Psoas muscle (tissue), 8 donors: ENCODE results near the gene KRTAP12-3. TPM values are rescaled to one million over a fixed set of nuclear protein-coding genes. Genes with fewer than 3 reads are reported as not detected.

Experiments
- ATAC-seq, 4 donors: fragments of 200-7000 bp; cut with Tn5 transposase; one replicate each; pipeline ENCODE4 v1.9.1; 2020; ENCODE audit warnings: moderate library complexity in 3 of 4, mild to moderate bottlenecking in 2 of 4
- DNase-seq, 2 donors: peaks; one replicate each; pipeline ENCODE4 v3.0.0-alpha.2; 2020
- H3K27ac ChIP-seq: fragments of 200-600 bp; one replicate; pipeline ENCODE4 v1.8.0; 2022
- H3K27me3 ChIP-seq, 3 donors: fragments of 200-600 bp in 1 of 3; one replicate each; pipeline versions ENCODE4 v1.6.1 to v1.8.0; 2013 to 2022; ENCODE audit warnings: low read length in 2 of 3, mild to moderate bottlenecking in 2 of 3, moderate library complexity in 1 of 3; ENCODE audit not compliant: insufficient read depth in 3 of 3
- H3K36me3 ChIP-seq, 2 donors: fragments of 200-600 bp in 1 of 2; one replicate each; pipeline versions ENCODE4 v1.6.1 to v1.8.0; 2013 to 2022; ENCODE audit warnings: low read depth in 1 of 2, mild to moderate bottlenecking in 1 of 2, moderate library complexity in 1 of 2; ENCODE audit not compliant: insufficient read depth in 1 of 2
- H3K4me1 ChIP-seq: fragments of 200-600 bp; one replicate; pipeline ENCODE4 v1.8.0; 2022
- H3K4me3 ChIP-seq: fragments of 200-600 bp; one replicate; pipeline ENCODE4 v1.8.0; 2022; ENCODE audit warnings: mild to moderate bottlenecking
- H3K9me3 ChIP-seq: fragments of 200-600 bp; one replicate; pipeline ENCODE4 v1.8.0; 2022
- CTCF ChIP-seq: fragments of 200-600 bp; IDR thresholded peaks from one replicate; pipeline ENCODE4 v1.8.0; 2022; ENCODE audit warnings: antibody characterized with exemption
- WGBS, 3 donors: extraction: QIAGEN DNeasy Blood & Tissue Kit; methylation state at CpG; one replicate each; pipeline versions ENCODE4 v1.1.6 to v1.1.7; 2013; 5-methylcytosine and 5-hydroxymethylcytosine counted together
- intact Hi-C, 2 donors: fragments of 100-400 bp; cut with DNase I; formaldehyde crosslinking; loops; one replicate each; pipeline versions ENCODE4 v1.11.0 to v1.14.2; 2022
- polyA plus RNA-seq, 3 donors: library from polyadenylated mRNA; stranded (reverse); fragments of 200-250 nt; gene quantifications; one replicate each; pipeline ENCODE4 v1.2.3, GENCODE V29; 2013
- total RNA-seq, 4 donors: library from RNA; stranded (reverse); fragmentation: NEBNext Ultra II Directional in 2 of 4; extraction: Animal tissue kit (Norgen Biotek cat#: 25700) in 2 of 4; gene quantifications; one replicate each; pipeline versions ENCODE4 v1.2.1 to v1.2.4, GENCODE V29; 2021 to 2023
- donor health status: healthy with polysubstance abuse.
- donor health status: DM: no; HTN: no; CAD: no; lungs with moderate emphysema.
- donor health status: Bipolar disorder and iron deficiency.
- donor health status: healthy.
- donor health status: DM: yes; HTN: yes; CAD: no.
- donor health status: DM: no; HTN: no; CAD: no.
- donor health status: DM: no; HTN: no; CAD: no.
- donor health status: DM: yes; HTN: yes; CAD: no.

The KRTAP12-3 gene
- total and polyA plus RNA-seq, 7 donors, result not detected

- 37 to 54% (median 39%) methylated on average over 13 of the region's 13 CpGs for WGBS, 3 donors
- H3K27me3 ChIP-seq, result peaks cover 0 to 39% (median 13%) of the 10 kb centered on the region in 3 donors
- DNase-seq (no peak), ATAC-seq (no peak)
- TF ChIP-seq CTCF, result no peak
- no peak overlapping the region for H3K27ac ChIP-seq
- H3K36me3 ChIP-seq, result no peaks in the 10 kb centered on the region
- no peaks in the 10 kb centered on the region for H3K4me1 ChIP-seq
- intact Hi-C loops, result no loop called here
- no peak overlapping the region for H3K4me3 ChIP-seq
- H3K9me3 ChIP-seq, result peaks cover 6% of the 10 kb centered on the region
These were observed 45.0 kb upstream of the KRTAP12-3 start for GRCh38 chr21:44612669-44613229.

DNA sequence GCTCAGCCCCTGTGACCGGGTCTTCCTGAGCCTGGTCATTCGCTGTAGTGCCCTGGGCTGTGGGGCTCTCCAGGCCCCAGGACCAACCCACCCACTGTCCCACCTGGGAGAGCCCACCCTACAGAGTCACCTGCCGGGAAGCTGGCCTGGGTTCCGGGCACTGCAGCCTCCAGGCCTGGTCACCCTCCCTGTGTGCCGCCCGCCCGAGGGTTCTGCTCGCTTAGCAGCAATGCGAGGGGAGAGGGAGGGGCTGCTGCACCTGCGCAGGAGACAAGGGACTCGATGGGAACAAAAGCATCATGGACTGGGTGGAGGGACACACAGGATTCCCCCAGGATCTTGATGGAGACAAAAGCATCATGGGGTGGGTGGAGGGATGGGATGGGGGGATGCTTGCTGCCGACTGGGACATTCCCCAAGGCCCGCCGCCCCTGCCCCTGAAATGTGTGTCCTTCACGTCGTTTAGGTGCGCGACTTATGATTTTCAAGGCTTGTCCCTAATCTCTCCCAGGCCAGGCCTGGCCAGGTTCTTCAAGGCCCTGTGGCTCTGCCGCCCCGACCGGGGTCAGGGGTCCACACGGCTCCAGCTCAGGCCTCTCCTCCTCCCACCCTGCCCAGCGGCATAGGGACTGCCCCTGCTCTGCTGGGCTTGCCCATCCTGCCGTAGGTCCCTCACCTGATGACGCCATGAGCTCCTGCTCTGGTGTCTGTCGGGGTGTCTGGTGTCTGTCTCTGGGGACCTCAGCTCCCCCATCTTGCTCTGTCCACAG is 44.2 kb upstream of the KRTAP12-3 start:
- WGBS, 3 donors, result 83 to 87% (median 85%) methylated on average over 25 to 26 of the region's 26 CpGs
- no peaks in the 10 kb centered on the region for H3K36me3 ChIP-seq
- DNase-seq (no peak), ATAC-seq (no peak)
- peaks cover 0 to 39% (median 13%) of the 10 kb centered on the region in 3 donors for H3K27me3 ChIP-seq
- no peak overlapping the region for H3K4me3 ChIP-seq
- H3K9me3 ChIP-seq, result peaks cover 6% of the 10 kb centered on the region
- no peaks in the 10 kb centered on the region for H3K4me1 ChIP-seq
- H3K27ac ChIP-seq, result no peak overlapping the region
- TF ChIP-seq CTCF, result no peak
- intact Hi-C loops, result no loop called here

GRCh38 chr21:44614161-44614631 is 43.5 kb upstream of the KRTAP12-3 start:
- Histone ChIP-seq H3K9me3 (peaks cover 2% of the 10 kb centered on the region), H3K36me3 (no peaks in the 10 kb centered on the region), H3K27ac (no peak overlapping the region), H3K4me3 (no peak overlapping the region), H3K4me1 (no peaks in the 10 kb centered on the region), H3K27me3 (peaks cover 0 to 39% (median 13%) of the 10 kb centered on the region in 3 donors)
- no peak for DNase-seq
- no peak for ATAC-seq
- 69 to 74% (median 72%) methylated on average over 17 to 20 of the region's 20 CpGs for WGBS, 3 donors
- no peak for TF ChIP-seq CTCF
- intact Hi-C loops, result no loop called here

DNA sequence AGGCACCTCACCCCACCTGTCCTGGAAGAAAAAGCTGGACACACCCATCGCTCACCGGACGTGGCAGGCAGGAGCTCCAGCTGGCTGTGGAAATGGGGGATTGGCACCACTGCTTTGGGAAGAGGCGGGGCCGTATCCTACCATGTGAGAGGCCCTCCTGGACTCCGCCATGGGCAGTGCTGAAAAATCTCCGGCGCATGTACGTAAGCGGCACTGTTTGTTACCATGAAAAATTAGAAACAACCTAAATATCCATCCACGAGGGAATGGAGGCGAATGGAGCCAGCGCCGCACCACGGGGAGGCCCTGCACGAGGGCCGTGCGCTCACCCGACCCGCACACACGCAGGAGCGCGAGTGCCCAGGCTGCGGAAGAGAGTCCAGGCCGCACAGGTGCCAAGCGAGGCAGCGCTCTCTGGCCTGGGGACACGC is 42.8 kb upstream of the KRTAP12-3 start:
- no peak for ATAC-seq
- 72 to 81% (median 80%) methylated on average over 28 of the region's 28 CpGs for WGBS, 3 donors

More for the DNA sequence above, 42.8 kb upstream of the KRTAP12-3 start:
- intact Hi-C loops, result no loop called here
- Histone ChIP-seq H3K27ac (no peak overlapping the region), H3K9me3 (no peaks in the 10 kb centered on the region), H3K27me3 (peaks cover 0 to 39% (median 13%) of the 10 kb centered on the region in 3 donors), H3K4me3 (no peak overlapping the region), H3K4me1 (no peaks in the 10 kb centered on the region), H3K36me3 (no peaks in the 10 kb centered on the region)
- TF ChIP-seq CTCF, result no peak
- DNase-seq, result no peak
